H1 (cell line): Measurements from ENCODE around the gene BACE1. TPM values are rescaled to one million over a fixed set of nuclear protein-coding genes. Genes with fewer than 3 reads are reported as not detected.

Experiments
- CTCF ChIA-PET: fragments of 300-600 bp; sonication (Branson Sonifier 250); formaldehyde crosslinking; loops from one replicate; lab custom pipeline; 2021; ENCODE audit not compliant: partially characterized antibody; lab: Charles Lee
- POLR2A ChIA-PET: fragments of 300-600 bp; sonication (Branson Sonifier 250); formaldehyde crosslinking; loops from one replicate; lab custom pipeline; 2021; ENCODE audit warnings: inconsistent platforms; ENCODE audit not compliant: partially characterized antibody; lab: Charles Lee
- DNase-seq, 2 experiments: peaks; one replicate each; pipeline versions ENCODE4 v3.0.0 to v3.0.0-alpha.2; 2010 to 2022; ENCODE audit warnings: low spot score in 2 of 2, low read depth in 1 of 2, mixed read lengths in 1 of 2
- FAIRE-seq: peaks from 2 replicates; lab custom pipeline; 2011; peaks lifted over from hg19 to GRCh38; lab: Jason Lieb, UNC
- H2AFZ ChIP-seq: 2 replicates; pipeline ENCODE4 v1.8.1; 2012; ENCODE audit warnings: low read length, inconsistent platforms
- H2AK5ac ChIP-seq: 2 replicates; pipeline ENCODE4 v1.6.1; 2013; ENCODE audit warnings: low read depth, low read length
- H2BK120ac ChIP-seq: replicated peaks from 2 replicates; pipeline ENCODE3; 2013; ENCODE audit warnings: low read depth, low read length, inconsistent platforms
- H2BK12ac ChIP-seq: 2 replicates; pipeline ENCODE4 v1.6.1; 2013; ENCODE audit warnings: low read depth, low read length
- H2BK15ac ChIP-seq: 2 replicates; pipeline ENCODE4 v1.6.1; 2013; ENCODE audit warnings: low read length
- H2BK20ac ChIP-seq: 2 replicates; pipeline ENCODE4 v1.6.1; 2013; ENCODE audit warnings: low read length
- H2BK5ac ChIP-seq: 2 replicates; pipeline ENCODE4 v1.6.1; 2013; ENCODE audit warnings: low read depth, low read length
- H3K14ac ChIP-seq: 2 replicates; pipeline ENCODE4 v1.6.1; 2013; ENCODE audit warnings: inconsistent platforms; ENCODE audit not compliant: insufficient read length
- H3K18ac ChIP-seq: 2 replicates; pipeline ENCODE4 v1.6.1; 2013; ENCODE audit warnings: low read length; ENCODE audit errors: extremely low read depth
- H3K23ac ChIP-seq: 2 replicates; pipeline ENCODE4 v1.6.1; 2013; ENCODE audit warnings: inconsistent platforms; ENCODE audit not compliant: insufficient read length
- H3K23me2 ChIP-seq: 2 replicates; pipeline ENCODE4 v1.6.1; 2013; ENCODE audit warnings: low read depth, low read length
- H3K27ac ChIP-seq: 2 replicates; pipeline ENCODE4 v1.6.1; 2011; ENCODE audit warnings: low read depth, low read length, inconsistent platforms
- H3K27me3 ChIP-seq, 4 experiments: replicated peaks in 1 of 4; 1 replicate in 1 of 4; 2 replicates in 3 of 4; pipeline versions ENCODE4 v1.6.1 to v1.8.1; 2011 to 2013; ENCODE audit warnings: low read length in 3 of 4, mild to moderate bottlenecking in 3 of 4, inconsistent platforms in 2 of 4, mixed read lengths in 2 of 4, moderate library complexity in 1 of 4; ENCODE audit not compliant: control insufficient read depth in 3 of 4, insufficient read depth in 3 of 4; ENCODE audit errors: extremely low read depth in 1 of 4
- H3K36me3 ChIP-seq, 4 experiments: 2 replicates each; pipeline versions ENCODE4 v1.6.1 to v1.8.1; 2011 to 2013; ENCODE audit warnings: mild to moderate bottlenecking in 4 of 4, low read length in 3 of 4, moderate library complexity in 2 of 4, control low read depth in 1 of 4, inconsistent platforms in 1 of 4; ENCODE audit not compliant: insufficient read depth in 4 of 4, control insufficient read depth in 2 of 4
- H3K4ac ChIP-seq: replicated peaks from 2 replicates; pipeline ENCODE3; 2013; ENCODE audit warnings: low read length, low read depth, mixed read lengths, inconsistent platforms; ENCODE audit not compliant: insufficient read length
- H3K4me1 ChIP-seq, 4 experiments: replicated peaks in 1 of 4; 1 replicate in 1 of 4; 2 replicates in 3 of 4; pipeline versions ENCODE4 v1.6.1 to v1.8.1; 2011 to 2013; ENCODE audit warnings: low read length in 3 of 4, inconsistent platforms in 2 of 4, mixed read lengths in 1 of 4; ENCODE audit not compliant: insufficient read depth in 4 of 4, control insufficient read depth in 3 of 4
- H3K4me2 ChIP-seq, 2 experiments: 2 replicates each; pipeline versions ENCODE4 v1.6.1 to v1.8.1; 2011 to 2013; ENCODE audit warnings: low read depth in 2 of 2, low read length in 2 of 2, control low read depth in 1 of 2, inconsistent platforms in 1 of 2, mild to moderate bottlenecking in 1 of 2; ENCODE audit not compliant: insufficient read depth in 1 of 2
- H3K4me3 ChIP-seq, 4 experiments: fragments of 200-600, 300-600 bp in 1 of 4; sonication (generic), shearing (Covaris generic), sonication (Bioruptor Twin) in 1 of 4; 2 replicates each; pipeline versions ENCODE4 v1.5.1 to v1.8.1; 2011 to 2016; ENCODE audit warnings: low read length in 4 of 4, low read depth in 3 of 4, control low read depth in 2 of 4, inconsistent platforms in 2 of 4, mild to moderate bottlenecking in 2 of 4, mixed read lengths in 1 of 4, moderate library complexity in 1 of 4; ENCODE audit not compliant: insufficient read depth in 2 of 4; ENCODE audit errors: extremely low read depth in 1 of 4
- H3K56ac ChIP-seq: replicated peaks from 2 replicates; pipeline ENCODE3; 2013; ENCODE audit warnings: low read depth, mild to moderate bottlenecking, mixed read lengths, low read length, inconsistent platforms; ENCODE audit not compliant: insufficient read length
- H3K79me1 ChIP-seq: 2 replicates; pipeline ENCODE4 v1.6.1; 2013; ENCODE audit warnings: low read depth, low read length, control low read depth
- H3K79me2 ChIP-seq, 2 experiments: 2 replicates each; pipeline versions ENCODE4 v1.6.1 to v1.8.1; 2012 to 2013; ENCODE audit warnings: low read length in 2 of 2, mild to moderate bottlenecking in 2 of 2, inconsistent platforms in 1 of 2; ENCODE audit not compliant: insufficient read depth in 2 of 2, control insufficient read depth in 1 of 2
- H3K9ac ChIP-seq, 4 experiments: replicated peaks in 1 of 4; 1 replicate in 1 of 4; 2 replicates in 3 of 4; pipeline versions ENCODE4 v1.6.1 to v1.8.1; 2011 to 2013; ENCODE audit warnings: low read depth in 3 of 4, low read length in 3 of 4, control low read depth in 2 of 4, mild to moderate bottlenecking in 2 of 4, moderate library complexity in 2 of 4, inconsistent platforms in 1 of 4; ENCODE audit errors: extremely low read depth in 1 of 4
- H3K9me3 ChIP-seq, 2 experiments: 2 replicates each; pipeline versions ENCODE4 v1.6.1 to v1.8.1; 2012 to 2013; ENCODE audit warnings: mild to moderate bottlenecking in 2 of 2, moderate library complexity in 2 of 2, control low read depth in 1 of 2, inconsistent platforms in 1 of 2, low read depth in 1 of 2, low read length in 1 of 2, mixed read lengths in 1 of 2; ENCODE audit not compliant: insufficient read depth in 2 of 2
- H4K20me1 ChIP-seq, 2 experiments: replicated peaks in 1 of 2; 2 replicates each; pipeline versions ENCODE3 to v1.8.1; 2011 to 2013; ENCODE audit warnings: inconsistent platforms in 2 of 2, low read length in 2 of 2, mild to moderate bottlenecking in 1 of 2; ENCODE audit not compliant: insufficient read depth in 2 of 2, control insufficient read depth in 1 of 2
- H4K5ac ChIP-seq: 2 replicates; pipeline ENCODE4 v1.6.1; 2013; ENCODE audit warnings: low read length, low read depth, mixed read lengths, inconsistent platforms; ENCODE audit not compliant: insufficient read length
- H4K8ac ChIP-seq: 2 replicates; pipeline ENCODE4 v1.8.0; 2013; ENCODE audit warnings: mild to moderate bottlenecking, moderate library complexity, low read length, inconsistent platforms; ENCODE audit not compliant: insufficient read depth; ENCODE audit errors: extremely low read depth
- H4K91ac ChIP-seq: replicated peaks from 2 replicates; pipeline ENCODE3; 2013; ENCODE audit warnings: low read length, mixed read lengths, inconsistent platforms; ENCODE audit not compliant: insufficient read length
- BCL11A ChIP-seq, 2 experiments: IDR thresholded peaks; one replicate each; pipeline ENCODE4 v1.6.1; 2011; ENCODE audit warnings: low read depth in 2 of 2, low read length in 2 of 2, mild to moderate bottlenecking in 2 of 2
- EP300 ChIP-seq, 2 experiments: IDR thresholded peaks; 1 replicate in 1 of 2; 2 replicates in 1 of 2; pipeline ENCODE4 v1.6.1; 2011 to 2012; ENCODE audit warnings: low read depth in 2 of 2, low read length in 2 of 2, mild to moderate bottlenecking in 2 of 2, borderline replicate concordance in 1 of 2, inconsistent platforms in 1 of 2, moderate library complexity in 1 of 2
- EZH2 ChIP-seq: fragments of 200-600 bp; sonication (generic); IDR thresholded peaks from 2 replicates; pipeline ENCODE4 v1.7.1; 2012; ENCODE audit warnings: low read depth, mild to moderate bottlenecking, moderate library complexity, low read length, inconsistent platforms; ENCODE audit not compliant: severe bottlenecking
- GABPA ChIP-seq: IDR thresholded peaks from 2 replicates; pipeline ENCODE4 v1.6.1; 2011; ENCODE audit warnings: mild to moderate bottlenecking, low read length, moderate library complexity, borderline replicate concordance; ENCODE audit not compliant: insufficient read depth
- JUN ChIP-seq: IDR thresholded peaks from 2 replicates; pipeline ENCODE4 v1.6.1; 2011; ENCODE audit warnings: low read depth, mild to moderate bottlenecking, improper control_type of control experiment, low read length
- KDM5A ChIP-seq: fragments of 200-600 bp; IDR thresholded peaks from 2 replicates; pipeline ENCODE4 v1.7.1; 2012; ENCODE audit warnings: mild to moderate bottlenecking, low read length, inconsistent platforms, mixed read lengths
- MAX ChIP-seq: IDR thresholded peaks from 2 replicates; pipeline ENCODE4 v1.6.1; 2012; ENCODE audit warnings: inconsistent platforms
- PHF8 ChIP-seq: fragments of 200-600 bp; sonication (generic); conservative IDR thresholded peaks from 2 replicates; pipeline ENCODE4 v1.7.1; 2012; ENCODE audit warnings: low read depth, mild to moderate bottlenecking, inconsistent platforms, low read length, moderate library complexity
- SIX5 ChIP-seq: IDR thresholded peaks from 2 replicates; pipeline ENCODE4 v1.6.1; 2011; ENCODE audit warnings: mild to moderate bottlenecking, low read depth, low read length
- SP1 ChIP-seq: IDR thresholded peaks from 2 replicates; pipeline ENCODE4 v1.6.1; 2011; ENCODE audit warnings: low read depth, low read length
- SP2 ChIP-seq: IDR thresholded peaks from 2 replicates; pipeline ENCODE4 v1.6.1; 2012; ENCODE audit warnings: mild to moderate bottlenecking, low read length, inconsistent platforms
- SUZ12 ChIP-seq: fragments of 200-600 bp; sonication (generic); IDR thresholded peaks from 2 replicates; pipeline ENCODE4 v1.6.1; 2012; ENCODE audit warnings: mild to moderate bottlenecking, inconsistent platforms, low read length, moderate library complexity, mixed read lengths
- YY1 ChIP-seq: IDR thresholded peaks from 2 replicates; pipeline ENCODE4 v1.6.1; 2011; ENCODE audit warnings: low read depth, mild to moderate bottlenecking, low read length
- WGBS, 2 experiments: shearing (Covaris generic) in 1 of 2; methylation state at CpG; one replicate each; pipeline versions ENCODE4 v1.1.6 to v1.1.7; 2013 to 2015; ENCODE audit warnings: low lambda C conversion rate in 2 of 2, mixed read lengths in 2 of 2, inconsistent platforms in 1 of 2, low coverage in 1 of 2, missing lambda C conversion rate in 1 of 2; ENCODE audit not compliant: insufficient replicate concordance in 2 of 2, insufficient coverage in 1 of 2, insufficient read length in 1 of 2; ENCODE audit errors: extremely low coverage in 1 of 2, missing lambda C conversion rate in 1 of 2; 5-methylcytosine and 5-hydroxymethylcytosine counted together
- polyA plus RNA-seq, 7 experiments: library from polyadenylated mRNA; depleted of rRNA in 3 of 7; stranded (reverse) in 5 of 7; unstranded in 2 of 7; fragments of >200 nt in 5 of 7; fragments of 200-250 nt in 2 of 7; gene quantifications; 1 replicate in 5 of 7; 2 replicates in 1 of 7; 4 replicates in 1 of 7; pipeline versions ENCODE4 v1.2.1 to v1.2.3, GENCODE V29; 2011 to 2013; ENCODE audit warnings: missing spikeins in 2 of 7, mixed read lengths in 2 of 7
- total RNA-seq: library from RNA; stranded (reverse); fragmentation: NEBNext Ultra II Directional; extraction: Animal tissue kit (Norgen Biotek cat#: 25700); gene quantifications from 2 replicates; pipeline ENCODE4 v1.2.1, GENCODE V29; 2021

Gene BACE1
- total and polyA plus RNA-seq, 2 of the 8 experiments (the other 6 are each of a cell fraction or from before 2014, with no cell fraction given): 7.7 to 7.9 TPM

- Histone ChIP-seq H3K27ac (no peak overlapping the region), H2BK20ac (no peak overlapping the region), H2BK5ac (no peak overlapping the region), H3K36me3 (peaks cover 0 to 7% (median under 1%) of the 10 kb centered on the region in 4 experiments; a peak in 3 of 8 replicates), H3K4me3 (no peak overlapping the region), H3K9ac (no peak overlapping the region), H3K56ac (no peak overlapping the region), H2BK15ac (no peak overlapping the region), H3K4me1 (peaks cover 3 to 16% (median 8%) of the 10 kb centered on the region in 4 experiments), H4K5ac (no peak overlapping the region), H4K20me1 (no peaks in the 10 kb centered on the region), H2BK120ac (no peak overlapping the region), H2BK12ac (no peak overlapping the region), H3K9me3 (no peaks in the 10 kb centered on the region), H3K23me2 (no peaks in the 10 kb centered on the region), H3K23ac (no peak overlapping the region), H2AK5ac (no peak overlapping the region), H3K27me3 (no peaks in the 10 kb centered on the region), H2AFZ (no peak overlapping the region), H3K79me1 (no peaks in the 10 kb centered on the region), H3K4ac (no peak overlapping the region), H3K4me2 (no peak overlapping the region), H3K79me2 (no peaks in the 10 kb centered on the region), H4K8ac (no peak overlapping the region), H4K91ac (no peak overlapping the region), H3K14ac (no peak overlapping the region), H3K18ac (no peak overlapping the region)
- DNase-seq: no peak
- CTCF ChIA-PET: interaction anchor here (0.6 to 2.0 kb wide), 4 partner anchors 9 to 307 kb away, joined by 4 to 10 read pairs (median 4); no protein-coding TSS in a partner anchor
- 89% methylated on average over 9 of the region's 9 CpGs; no CpG with 5 or more reads in 1 of the 2 experiments for WGBS, 2 experiments
- FAIRE-seq: no peak
- POLR2A ChIA-PET: interaction anchor here (1.0 to 1.6 kb wide), 4 partner anchors 13 to 56 kb away, joined by 3 to 5 read pairs (median 3); partner anchors contain the start of gene CEP164
- TF ChIP-seq PHF8 (no peak), JUN (no peak), SUZ12 (no peak), SP1 (no peak), YY1 (no peak), EP300 (IDR thresholded peaks at IDR 0.05; ENCODE audit: borderline replicate concordance in 1 of 2, low read depth in 2 of 2, low read length in 2 of 2) (no peak), MAX (no peak), BCL11A (IDR thresholded peaks at IDR 0.05; ENCODE audit: low read depth in 2 of 2, low read length in 2 of 2) (no peak), GABPA (no peak), SP2 (no peak), SIX5 (no peak), KDM5A (no peak), EZH2 (no peak)
Observed at GRCh38 chr11:117295438-117296137, 20.5 kb downstream of the BACE1 start.
